Measurements from ENCODE around the gene FAM114A2. TPM values are rescaled to one million over a fixed set of nuclear protein-coding genes. Genes with fewer than 3 reads are reported as not detected.

Gene FAM114A2
- total RNA-seq, 1 donor from 2014 or later, result 25.8 TPM

GRCh38 chr5:153964880-153965645 is 73.6 kb downstream of the FAM114A2 start:
- peak; percentile 72 for DNase-seq
- no peaks in the 10 kb centered on the region for H3K4me1 Mint-ChIP-seq (ENCODE audit: low read depth, unreplicated experiment)
- H3K36me3 Mint-ChIP-seq (ENCODE audit: unreplicated experiment), result no peaks in the 10 kb centered on the region
- peak; percentile 89 for TF ChIP-seq CTCF (IDR thresholded peaks at IDR 0.05; ENCODE audit: partially characterized antibody, unreplicated experiment)
- no peak overlapping the region for H3K27ac Mint-ChIP-seq (ENCODE audit: unreplicated experiment)
- peaks cover 3% of the 10 kb centered on the region for H3K27me3 Mint-ChIP-seq (ENCODE audit: unreplicated experiment)
- no peak overlapping the region for H3K4me3 Mint-ChIP-seq (ENCODE audit: unreplicated experiment)
- H3K9me3 Mint-ChIP-seq (ENCODE audit: unreplicated experiment), result peaks cover 2% of the 10 kb centered on the region

GRCh38 chr5:153964191-153964879 is 74.4 kb downstream of the FAM114A2 start:
- H3K36me3 Mint-ChIP-seq (ENCODE audit: unreplicated experiment), result no peaks in the 10 kb centered on the region
- H3K4me1 Mint-ChIP-seq (ENCODE audit: low read depth, unreplicated experiment), result no peaks in the 10 kb centered on the region
- H3K9me3 Mint-ChIP-seq (ENCODE audit: unreplicated experiment), result peaks cover 2% of the 10 kb centered on the region
- DNase-seq, result no peak
- peaks cover 3% of the 10 kb centered on the region for H3K27me3 Mint-ChIP-seq (ENCODE audit: unreplicated experiment)
- no peak overlapping the region for H3K4me3 Mint-ChIP-seq (ENCODE audit: unreplicated experiment)
- TF ChIP-seq CTCF (IDR thresholded peaks at IDR 0.05; ENCODE audit: partially characterized antibody, unreplicated experiment), result no peak
- no peak overlapping the region for H3K27ac Mint-ChIP-seq (ENCODE audit: unreplicated experiment)

GRCh38 chr5:153960269-153961215 is 78.2 kb downstream of the FAM114A2 start:
- no peak for TF ChIP-seq CTCF (IDR thresholded peaks at IDR 0.05; ENCODE audit: partially characterized antibody, unreplicated experiment)
- no peak overlapping the region for H3K27ac Mint-ChIP-seq (ENCODE audit: unreplicated experiment)
- H3K9me3 Mint-ChIP-seq (ENCODE audit: unreplicated experiment), result peaks cover 2% of the 10 kb centered on the region
- no peak overlapping the region for H3K4me3 Mint-ChIP-seq (ENCODE audit: unreplicated experiment)
- DNase-seq, result no peak
- H3K4me1 Mint-ChIP-seq (ENCODE audit: low read depth, unreplicated experiment), result peaks cover 1% of the 10 kb centered on the region
- no peaks in the 10 kb centered on the region for H3K27me3 Mint-ChIP-seq (ENCODE audit: unreplicated experiment)
- no peaks in the 10 kb centered on the region for H3K36me3 Mint-ChIP-seq (ENCODE audit: unreplicated experiment)

GRCh38 chr5:153959134-153959957 is 79.4 kb downstream of the FAM114A2 start:
- Mint-ChIP-seq H3K36me3 (ENCODE audit: unreplicated experiment) (no peaks in the 10 kb centered on the region), H3K9me3 (ENCODE audit: unreplicated experiment) (peaks cover 2% of the 10 kb centered on the region), H3K4me1 (ENCODE audit: low read depth, unreplicated experiment) (peaks cover 1% of the 10 kb centered on the region), H3K4me3 (ENCODE audit: unreplicated experiment) (no peak overlapping the region), H3K27ac (ENCODE audit: unreplicated experiment) (no peak overlapping the region), H3K27me3 (ENCODE audit: unreplicated experiment) (no peaks in the 10 kb centered on the region)
- no peak for DNase-seq
- TF ChIP-seq CTCF (IDR thresholded peaks at IDR 0.05; ENCODE audit: partially characterized antibody, unreplicated experiment), result no peak

Data from glutamatergic neuron (in vitro differentiated cells).